GM19099 (cell line): ENCODE measurements around the gene TNFRSF1B.

Experiments
- POLR2A ChIP-seq: IDR thresholded peaks from 3 replicates; pipeline ENCODE4 v1.6.1; 2011; ENCODE audit warnings: low read depth; ENCODE audit not compliant: insufficient read length; ENCODE audit errors: extremely low read depth

The TNFRSF1B gene

GRCh38 chr1:12229386-12229834 is 62.6 kb downstream of the TNFRSF1B start:
- no peak for TF ChIP-seq POLR2A

GRCh38 chr1:12229835-12230548 is 63.2 kb downstream of the TNFRSF1B start, which contains the start of gene VPS13D:
Gene VPS13D, plus strand, starts transcription at chr1:12230030. Its CDS starts 4,237 bp downstream, at chr1:12234267.
- TF ChIP-seq POLR2A = peak; percentile 65

GRCh38 chr1:12230549-12231275 is 63.9 kb downstream of the TNFRSF1B start:
- TF ChIP-seq POLR2A = no peak

- TF ChIP-seq POLR2A = no peak
These were observed 64.4 kb downstream of the TNFRSF1B start for GRCh38 chr1:12231276-12231595.

- no peak for TF ChIP-seq POLR2A
These were observed 65.4 kb downstream of the TNFRSF1B start for GRCh38 chr1:12232221-12232620.

DNA sequence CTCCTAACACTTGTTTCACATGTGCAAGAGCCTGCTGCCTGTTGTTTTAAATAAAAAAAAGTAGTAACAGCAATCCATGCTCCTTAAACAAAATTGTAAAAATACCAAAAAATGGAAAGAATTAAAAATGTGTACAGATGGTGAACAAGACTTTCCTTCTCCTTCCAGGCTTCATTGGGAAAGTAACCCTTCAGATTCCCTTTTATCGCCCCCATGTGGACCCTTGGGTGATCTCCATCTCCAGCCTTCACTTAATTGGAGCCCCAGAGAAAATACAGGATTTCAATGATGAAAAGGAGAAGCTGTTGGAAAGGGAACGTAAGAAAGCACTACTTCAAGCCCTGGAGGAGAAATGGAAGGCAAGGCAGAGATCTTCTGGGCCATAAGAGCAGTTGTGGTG is 77.3 kb downstream of the TNFRSF1B start:
- TF ChIP-seq POLR2A = no peak

DNA sequence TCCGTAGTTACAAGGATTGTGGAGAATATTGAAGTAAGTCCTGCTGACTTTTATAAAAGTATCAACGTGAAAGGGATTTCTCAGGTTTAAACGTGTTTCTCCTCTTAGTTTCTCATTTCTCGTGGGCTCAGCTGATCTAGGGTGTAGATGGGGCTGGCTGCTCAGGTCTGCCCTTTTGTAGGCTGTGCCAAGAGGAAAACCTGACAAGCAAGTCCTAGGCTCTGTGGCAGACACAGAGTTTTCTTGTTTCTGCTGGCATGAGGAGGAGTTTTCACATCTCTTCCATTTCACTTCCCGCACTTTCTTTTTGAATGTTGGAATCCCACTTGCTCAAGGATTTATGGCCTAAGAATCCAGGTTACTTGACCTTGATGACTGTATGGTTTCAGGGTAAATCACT is 77.8 kb downstream of the TNFRSF1B start:
- TF ChIP-seq POLR2A = no peak

DNA sequence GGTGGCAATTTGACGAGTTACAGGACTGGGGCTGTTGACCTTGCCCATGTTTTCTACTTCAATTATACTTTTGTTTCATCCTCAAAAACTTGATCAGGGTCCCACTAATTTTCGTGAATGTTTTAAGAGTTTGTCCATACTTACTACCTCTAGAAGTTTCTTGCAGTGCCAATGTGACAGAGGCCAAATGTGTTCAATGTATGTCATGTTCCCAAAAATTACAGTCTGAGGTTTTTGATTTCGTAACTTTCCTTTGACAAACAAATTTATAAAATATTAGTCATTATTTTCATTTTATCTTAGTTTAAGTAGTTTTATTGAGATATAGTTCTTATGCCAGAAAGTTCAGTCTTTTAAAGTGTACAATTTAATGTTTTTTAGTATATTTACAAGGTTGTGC is 78.3 kb downstream of the TNFRSF1B start:
- TF ChIP-seq POLR2A = no peak

GRCh38 chr1:12245733-12246132 is 78.9 kb downstream of the TNFRSF1B start:
- TF ChIP-seq POLR2A = no peak

- no peak for TF ChIP-seq POLR2A
These were observed 79.8 kb downstream of the TNFRSF1B start for GRCh38 chr1:12246584-12246983.

- no peak for TF ChIP-seq POLR2A
These were observed 82.4 kb downstream of the TNFRSF1B start for GRCh38 chr1:12249181-12249580.

GRCh38 chr1:12249748-12250147 is 83.0 kb downstream of the TNFRSF1B start:
- no peak for TF ChIP-seq POLR2A

GRCh38 chr1:12251442-12251841 is 84.7 kb downstream of the TNFRSF1B start:
- TF ChIP-seq POLR2A = no peak

GRCh38 chr1:12255913-12256312 is 89.1 kb downstream of the TNFRSF1B start:
- TF ChIP-seq POLR2A = no peak

GRCh38 chr1:12258272-12258671 is 91.5 kb downstream of the TNFRSF1B start:
- no peak for TF ChIP-seq POLR2A
